Hindlimb muscle (tissue), 1 donor: ENCODE data around the gene MRNIP. TPM values are rescaled to one million over a fixed set of nuclear protein-coding genes. Genes with fewer than 3 reads are reported as not detected.

Experiments used
- DNase-seq: peaks from one replicate; pipeline ENCODE4 v3.0.0-alpha.2; 2013
- polyA plus RNA-seq: library from polyadenylated mRNA; unstranded; fragments of 120-200 nt; gene quantifications from one replicate; pipeline ENCODE4 v1.2.1, GENCODE V29; 2013; ENCODE audit not compliant: insufficient read length

The MRNIP gene
- polyA plus RNA-seq, 1 donor, result 15.4 TPM

GRCh38 chr5:179788193-179788854 lies 70.3 kb downstream of the MRNIP start:
- DNase-seq, result no peak

Other genes starting within 250 kb of the MRNIP start
- 607 TPM for gene HNRNPH1, start 235.1 kb downstream of the MRNIP start, polyA plus RNA-seq
- gene CBY3, start 177.8 kb downstream of the MRNIP start, polyA plus RNA-seq, result 0.61 TPM
- gene CANX, start 159.8 kb downstream of the MRNIP start, polyA plus RNA-seq, result 212 TPM
- 26.7 TPM for gene MAML1, start 126.0 kb downstream of the MRNIP start, polyA plus RNA-seq
- 2.8 TPM for gene LTC4S, start 64.8 kb downstream of the MRNIP start, polyA plus RNA-seq
- gene MGAT4B, start 52.0 kb downstream of the MRNIP start, polyA plus RNA-seq, result 69.3 TPM
- 74.0 TPM for gene SQSTM1, start 37.9 kb downstream of the MRNIP start, polyA plus RNA-seq
- 55.7 TPM for gene TBC1D9B, start 49.1 kb upstream of the MRNIP start, polyA plus RNA-seq
- gene RNF130, start 212.9 kb upstream of the MRNIP start, polyA plus RNA-seq, result 41.8 TPM